H1 (cell line): ENCODE data around the gene OR6V1. TPM values are rescaled to one million over a fixed set of nuclear protein-coding genes. Genes with fewer than 3 reads are reported as not detected.

Experiments used
- CTCF ChIA-PET: fragments of 300-600 bp; sonication (Branson Sonifier 250); formaldehyde crosslinking; loops from one replicate; lab custom pipeline; 2021; ENCODE audit not compliant: partially characterized antibody; lab: Charles Lee
- POLR2A ChIA-PET: fragments of 300-600 bp; sonication (Branson Sonifier 250); formaldehyde crosslinking; loops from one replicate; lab custom pipeline; 2021; ENCODE audit warnings: inconsistent platforms; ENCODE audit not compliant: partially characterized antibody; lab: Charles Lee
- DNase-seq, 2 experiments: peaks; one replicate each; pipeline versions ENCODE4 v3.0.0 to v3.0.0-alpha.2; 2010 to 2022; ENCODE audit warnings: low spot score in 2 of 2, low read depth in 1 of 2, mixed read lengths in 1 of 2
- FAIRE-seq: peaks from 2 replicates; lab custom pipeline; 2011; peaks lifted over from hg19 to GRCh38; lab: Jason Lieb, UNC
- H2AFZ ChIP-seq: 2 replicates; pipeline ENCODE4 v1.8.1; 2012; ENCODE audit warnings: low read length, inconsistent platforms
- H2AK5ac ChIP-seq: 2 replicates; pipeline ENCODE4 v1.6.1; 2013; ENCODE audit warnings: low read depth, low read length
- H2BK120ac ChIP-seq: replicated peaks from 2 replicates; pipeline ENCODE3; 2013; ENCODE audit warnings: low read depth, low read length, inconsistent platforms
- H2BK12ac ChIP-seq: 2 replicates; pipeline ENCODE4 v1.6.1; 2013; ENCODE audit warnings: low read depth, low read length
- H2BK15ac ChIP-seq: 2 replicates; pipeline ENCODE4 v1.6.1; 2013; ENCODE audit warnings: low read length
- H2BK20ac ChIP-seq: 2 replicates; pipeline ENCODE4 v1.6.1; 2013; ENCODE audit warnings: low read length
- H2BK5ac ChIP-seq: 2 replicates; pipeline ENCODE4 v1.6.1; 2013; ENCODE audit warnings: low read depth, low read length
- H3K14ac ChIP-seq: 2 replicates; pipeline ENCODE4 v1.6.1; 2013; ENCODE audit warnings: inconsistent platforms; ENCODE audit not compliant: insufficient read length
- H3K18ac ChIP-seq: 2 replicates; pipeline ENCODE4 v1.6.1; 2013; ENCODE audit warnings: low read length; ENCODE audit errors: extremely low read depth
- H3K23ac ChIP-seq: 2 replicates; pipeline ENCODE4 v1.6.1; 2013; ENCODE audit warnings: inconsistent platforms; ENCODE audit not compliant: insufficient read length
- H3K23me2 ChIP-seq: 2 replicates; pipeline ENCODE4 v1.6.1; 2013; ENCODE audit warnings: low read depth, low read length
- H3K27ac ChIP-seq: 2 replicates; pipeline ENCODE4 v1.6.1; 2011; ENCODE audit warnings: low read depth, low read length, inconsistent platforms
- H3K27me3 ChIP-seq, 4 experiments: replicated peaks in 1 of 4; 1 replicate in 1 of 4; 2 replicates in 3 of 4; pipeline versions ENCODE4 v1.6.1 to v1.8.1; 2011 to 2013; ENCODE audit warnings: low read length in 3 of 4, mild to moderate bottlenecking in 3 of 4, inconsistent platforms in 2 of 4, mixed read lengths in 2 of 4, moderate library complexity in 1 of 4; ENCODE audit not compliant: control insufficient read depth in 3 of 4, insufficient read depth in 3 of 4; ENCODE audit errors: extremely low read depth in 1 of 4
- H3K36me3 ChIP-seq, 4 experiments: 2 replicates each; pipeline versions ENCODE4 v1.6.1 to v1.8.1; 2011 to 2013; ENCODE audit warnings: mild to moderate bottlenecking in 4 of 4, low read length in 3 of 4, moderate library complexity in 2 of 4, control low read depth in 1 of 4, inconsistent platforms in 1 of 4; ENCODE audit not compliant: insufficient read depth in 4 of 4, control insufficient read depth in 2 of 4
- H3K4ac ChIP-seq: replicated peaks from 2 replicates; pipeline ENCODE3; 2013; ENCODE audit warnings: low read length, low read depth, mixed read lengths, inconsistent platforms; ENCODE audit not compliant: insufficient read length
- H3K4me1 ChIP-seq, 4 experiments: replicated peaks in 1 of 4; 1 replicate in 1 of 4; 2 replicates in 3 of 4; pipeline versions ENCODE4 v1.6.1 to v1.8.1; 2011 to 2013; ENCODE audit warnings: low read length in 3 of 4, inconsistent platforms in 2 of 4, mixed read lengths in 1 of 4; ENCODE audit not compliant: insufficient read depth in 4 of 4, control insufficient read depth in 3 of 4
- H3K4me2 ChIP-seq, 2 experiments: 2 replicates each; pipeline versions ENCODE4 v1.6.1 to v1.8.1; 2011 to 2013; ENCODE audit warnings: low read depth in 2 of 2, low read length in 2 of 2, control low read depth in 1 of 2, inconsistent platforms in 1 of 2, mild to moderate bottlenecking in 1 of 2; ENCODE audit not compliant: insufficient read depth in 1 of 2
- H3K4me3 ChIP-seq, 4 experiments: fragments of 200-600, 300-600 bp in 1 of 4; sonication (generic), shearing (Covaris generic), sonication (Bioruptor Twin) in 1 of 4; 2 replicates each; pipeline versions ENCODE4 v1.5.1 to v1.8.1; 2011 to 2016; ENCODE audit warnings: low read length in 4 of 4, low read depth in 3 of 4, control low read depth in 2 of 4, inconsistent platforms in 2 of 4, mild to moderate bottlenecking in 2 of 4, mixed read lengths in 1 of 4, moderate library complexity in 1 of 4; ENCODE audit not compliant: insufficient read depth in 2 of 4; ENCODE audit errors: extremely low read depth in 1 of 4
- H3K56ac ChIP-seq: replicated peaks from 2 replicates; pipeline ENCODE3; 2013; ENCODE audit warnings: low read depth, mild to moderate bottlenecking, mixed read lengths, low read length, inconsistent platforms; ENCODE audit not compliant: insufficient read length
- H3K79me1 ChIP-seq: 2 replicates; pipeline ENCODE4 v1.6.1; 2013; ENCODE audit warnings: low read depth, low read length, control low read depth
- H3K79me2 ChIP-seq, 2 experiments: 2 replicates each; pipeline versions ENCODE4 v1.6.1 to v1.8.1; 2012 to 2013; ENCODE audit warnings: low read length in 2 of 2, mild to moderate bottlenecking in 2 of 2, inconsistent platforms in 1 of 2; ENCODE audit not compliant: insufficient read depth in 2 of 2, control insufficient read depth in 1 of 2
- H3K9ac ChIP-seq, 4 experiments: replicated peaks in 1 of 4; 1 replicate in 1 of 4; 2 replicates in 3 of 4; pipeline versions ENCODE4 v1.6.1 to v1.8.1; 2011 to 2013; ENCODE audit warnings: low read depth in 3 of 4, low read length in 3 of 4, control low read depth in 2 of 4, mild to moderate bottlenecking in 2 of 4, moderate library complexity in 2 of 4, inconsistent platforms in 1 of 4; ENCODE audit errors: extremely low read depth in 1 of 4
- H3K9me3 ChIP-seq, 2 experiments: 2 replicates each; pipeline versions ENCODE4 v1.6.1 to v1.8.1; 2012 to 2013; ENCODE audit warnings: mild to moderate bottlenecking in 2 of 2, moderate library complexity in 2 of 2, control low read depth in 1 of 2, inconsistent platforms in 1 of 2, low read depth in 1 of 2, low read length in 1 of 2, mixed read lengths in 1 of 2; ENCODE audit not compliant: insufficient read depth in 2 of 2
- H4K20me1 ChIP-seq, 2 experiments: replicated peaks in 1 of 2; 2 replicates each; pipeline versions ENCODE3 to v1.8.1; 2011 to 2013; ENCODE audit warnings: inconsistent platforms in 2 of 2, low read length in 2 of 2, mild to moderate bottlenecking in 1 of 2; ENCODE audit not compliant: insufficient read depth in 2 of 2, control insufficient read depth in 1 of 2
- H4K5ac ChIP-seq: 2 replicates; pipeline ENCODE4 v1.6.1; 2013; ENCODE audit warnings: low read length, low read depth, mixed read lengths, inconsistent platforms; ENCODE audit not compliant: insufficient read length
- H4K8ac ChIP-seq: 2 replicates; pipeline ENCODE4 v1.8.0; 2013; ENCODE audit warnings: mild to moderate bottlenecking, moderate library complexity, low read length, inconsistent platforms; ENCODE audit not compliant: insufficient read depth; ENCODE audit errors: extremely low read depth
- H4K91ac ChIP-seq: replicated peaks from 2 replicates; pipeline ENCODE3; 2013; ENCODE audit warnings: low read length, mixed read lengths, inconsistent platforms; ENCODE audit not compliant: insufficient read length
- BACH1 ChIP-seq: IDR thresholded peaks from 2 replicates; pipeline ENCODE4 v1.6.1; 2012; ENCODE audit warnings: low read length, improper control_type of control experiment
- CHD1 ChIP-seq: IDR thresholded peaks from 2 replicates; pipeline ENCODE4 v1.6.1; 2012; ENCODE audit warnings: low read depth, low read length, improper control_type of control experiment
- EP300 ChIP-seq, 2 experiments: IDR thresholded peaks; 1 replicate in 1 of 2; 2 replicates in 1 of 2; pipeline ENCODE4 v1.6.1; 2011 to 2012; ENCODE audit warnings: low read depth in 2 of 2, low read length in 2 of 2, mild to moderate bottlenecking in 2 of 2, borderline replicate concordance in 1 of 2, inconsistent platforms in 1 of 2, moderate library complexity in 1 of 2
- GABPA ChIP-seq: IDR thresholded peaks from 2 replicates; pipeline ENCODE4 v1.6.1; 2011; ENCODE audit warnings: mild to moderate bottlenecking, low read length, moderate library complexity, borderline replicate concordance; ENCODE audit not compliant: insufficient read depth
- KDM1A ChIP-seq: fragments of 200-600, 300-600 bp; sonication (generic); IDR thresholded peaks from 2 replicates; pipeline ENCODE4 v1.7.1; 2016; ENCODE audit warnings: mild to moderate bottlenecking, low read length, borderline replicate concordance
- RFX5 ChIP-seq: IDR thresholded peaks from 2 replicates; pipeline ENCODE4 v1.6.1; 2011; ENCODE audit warnings: low read depth, low read length, improper control_type of control experiment, borderline replicate concordance
- SAP30 ChIP-seq: fragments of 300-600 bp; sonication (generic); IDR thresholded peaks from 2 replicates; pipeline ENCODE4 v1.7.1; 2012; ENCODE audit warnings: low read length, moderate library complexity, mild to moderate bottlenecking, inconsistent platforms; ENCODE audit not compliant: insufficient read depth, insufficient replicate concordance
- SP1 ChIP-seq: IDR thresholded peaks from 2 replicates; pipeline ENCODE4 v1.6.1; 2011; ENCODE audit warnings: low read depth, low read length
- TAF7 ChIP-seq: optimal IDR thresholded peaks from 2 replicates; pipeline ENCODE3; 2011; ENCODE audit warnings: low read depth, mild to moderate bottlenecking, inconsistent platforms, low read length, moderate library complexity, borderline replicate concordance
- TCF12 ChIP-seq: IDR thresholded peaks from 2 replicates; pipeline ENCODE4 v1.6.1; 2011; ENCODE audit warnings: low read depth, mild to moderate bottlenecking, low read length
- TEAD4 ChIP-seq: IDR thresholded peaks from 2 replicates; pipeline ENCODE4 v1.6.1; 2012; ENCODE audit warnings: low read depth, low read length, inconsistent platforms, mixed read lengths
- WGBS, 2 experiments: shearing (Covaris generic) in 1 of 2; methylation state at CpG; one replicate each; pipeline versions ENCODE4 v1.1.6 to v1.1.7; 2013 to 2015; ENCODE audit warnings: low lambda C conversion rate in 2 of 2, mixed read lengths in 2 of 2, inconsistent platforms in 1 of 2, low coverage in 1 of 2, missing lambda C conversion rate in 1 of 2; ENCODE audit not compliant: insufficient replicate concordance in 2 of 2, insufficient coverage in 1 of 2, insufficient read length in 1 of 2; ENCODE audit errors: extremely low coverage in 1 of 2, missing lambda C conversion rate in 1 of 2; 5-methylcytosine and 5-hydroxymethylcytosine counted together
- polyA plus RNA-seq, 7 experiments: library from polyadenylated mRNA; depleted of rRNA in 3 of 7; stranded (reverse) in 5 of 7; unstranded in 2 of 7; fragments of >200 nt in 5 of 7; fragments of 200-250 nt in 2 of 7; gene quantifications; 1 replicate in 5 of 7; 2 replicates in 1 of 7; 4 replicates in 1 of 7; pipeline versions ENCODE4 v1.2.1 to v1.2.3, GENCODE V29; 2011 to 2013; ENCODE audit warnings: missing spikeins in 2 of 7, mixed read lengths in 2 of 7
- total RNA-seq: library from RNA; stranded (reverse); fragmentation: NEBNext Ultra II Directional; extraction: Animal tissue kit (Norgen Biotek cat#: 25700); gene quantifications from 2 replicates; pipeline ENCODE4 v1.2.1, GENCODE V29; 2021
- TF ChIP-seq, protein P1 (sequence below): IDR thresholded peaks from 2 replicates; pipeline ENCODE4 v1.6.1; 2011; ENCODE audit warnings: low read length, improper control_type of control experiment

OR6V1 gene
- total and polyA plus RNA-seq, 2 of the 8 experiments (the other 6 are each of a cell fraction or from before 2014, with no cell fraction given) = not detected

DNA sequence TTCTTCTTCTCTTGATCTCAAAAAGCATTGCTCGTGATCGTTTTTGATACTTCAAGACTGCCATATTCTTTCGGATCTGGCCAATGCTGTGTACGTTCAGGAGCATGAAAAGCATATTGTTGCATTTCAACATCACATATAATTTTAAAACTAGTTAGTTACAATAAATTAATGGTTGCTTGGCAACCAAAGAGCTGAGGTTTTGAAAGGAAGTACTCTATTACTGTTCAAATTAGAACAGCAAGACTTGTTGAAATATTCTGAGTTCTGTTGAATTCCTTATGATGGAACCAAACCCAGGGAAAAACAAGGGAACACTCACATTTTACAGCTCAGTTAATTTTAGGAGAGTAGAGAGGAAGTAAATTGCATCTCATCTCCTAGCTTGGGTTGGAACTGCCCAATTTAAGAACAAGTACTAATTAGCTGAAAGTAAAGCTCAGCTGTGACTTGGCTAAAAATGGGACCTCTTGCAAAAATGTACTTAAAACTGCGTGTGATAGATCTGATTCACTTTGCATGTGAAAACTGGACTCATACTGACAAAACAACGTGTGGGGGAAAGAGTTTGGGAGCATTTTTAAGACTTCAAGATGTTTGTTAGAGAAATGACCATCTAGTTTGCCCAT lies 46.4 kb upstream of the OR6V1 start:
- Histone ChIP-seq H3K4me3 (no peak overlapping the region), H3K27me3 (no peaks in the 10 kb centered on the region), H2BK15ac (no peak overlapping the region), H3K4me1 (no peaks in the 10 kb centered on the region), H2AFZ (no peak overlapping the region), H3K79me2 (no peaks in the 10 kb centered on the region), H3K27ac (no peak overlapping the region), H3K9ac (no peak overlapping the region), H3K23me2 (no peaks in the 10 kb centered on the region), H2BK20ac (no peak overlapping the region), H2BK12ac (no peak overlapping the region), H3K4me2 (no peak overlapping the region), H2BK5ac (no peak overlapping the region), H3K79me1 (no peaks in the 10 kb centered on the region), H4K20me1 (no peaks in the 10 kb centered on the region), H2BK120ac (no peak overlapping the region), H3K4ac (no peak overlapping the region), H3K14ac (no peak overlapping the region), H3K9me3 (no peaks in the 10 kb centered on the region; a peak in 1 of 4 replicates), H3K18ac (no peak overlapping the region), H4K5ac (no peak overlapping the region), H3K36me3 (no peaks in the 10 kb centered on the region), H3K56ac (no peak overlapping the region), H3K23ac (no peak overlapping the region), H4K91ac (no peak overlapping the region), H2AK5ac (no peak overlapping the region), H4K8ac (no peak overlapping the region)
- FAIRE-seq (no peak), DNase-seq (no peak)
- WGBS, 2 experiments = 85% methylated on average over 6 of the region's 6 CpGs; no CpG with 5 or more reads in 1 of the 2 experiments
- CTCF ChIA-PET = interaction anchor here (0.7 to 19.0 kb wide), 18 partner anchors 9 to 397 kb away, joined by 3 to 480 read pairs (median 4); partner anchors contain the start of genes EPHB6 and TAS2R40
- POLR2A ChIA-PET = interaction anchor here (1.0 kb wide), 1 partner anchor 10 kb away, joined by 3 read pairs; no protein-coding TSS in a partner anchor
- no peak for TF ChIP-seq SAP30
- TF ChIP-seq RFX5 = no peak
- TF ChIP-seq TAF7 = no peak
- TF ChIP-seq EP300 (IDR thresholded peaks at IDR 0.05; ENCODE audit: borderline replicate concordance in 1 of 2, low read depth in 2 of 2, low read length in 2 of 2) = no peak
- no peak for TF ChIP-seq BACH1
- no peak for TF ChIP-seq SP1
- TF ChIP-seq KDM1A = no peak
- no peak for TF ChIP-seq CHD1
- TF ChIP-seq TCF12 = no peak
- no peak for TF ChIP-seq GABPA
- TF ChIP-seq TEAD4 = no peak
- TF ChIP-seq, protein P1, sequence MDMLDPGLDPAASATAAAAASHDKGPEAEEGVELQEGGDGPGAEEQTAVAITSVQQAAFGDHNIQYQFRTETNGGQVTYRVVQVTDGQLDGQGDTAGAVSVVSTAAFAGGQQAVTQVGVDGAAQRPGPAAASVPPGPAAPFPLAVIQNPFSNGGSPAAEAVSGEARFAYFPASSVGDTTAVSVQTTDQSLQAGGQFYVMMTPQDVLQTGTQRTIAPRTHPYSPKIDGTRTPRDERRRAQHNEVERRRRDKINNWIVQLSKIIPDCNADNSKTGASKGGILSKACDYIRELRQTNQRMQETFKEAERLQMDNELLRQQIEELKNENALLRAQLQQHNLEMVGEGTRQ = no peak
